Upper lobe of left lung (tissue), 4 donors: ENCODE results near the gene MYZAP.

Experiments used
- EP300 ChIP-seq, 4 donors: sonication (generic); formaldehyde crosslinking; IDR thresholded peaks; one replicate each; pipeline ENCODE4 v1.5.1; 2017; ENCODE audit warnings: antibody characterized with exemption in 4 of 4, control low read depth in 2 of 4
- POLR2A ChIP-seq, 4 donors: fragments of 450-650 bp; IDR thresholded peaks; one replicate each; pipeline ENCODE4 v1.5.1; 2016 to 2017; ENCODE audit warnings: antibody characterized with exemption in 4 of 4, mild to moderate bottlenecking in 2 of 4
- POLR2AphosphoS5 ChIP-seq, 2 donors: sonication (generic); formaldehyde crosslinking; IDR thresholded peaks; one replicate each; pipeline ENCODE4 v1.5.1; 2017; ENCODE audit warnings: antibody characterized with exemption in 2 of 2
- TF ChIP-seq, protein P1 (sequence below), 6 experiments: fragments of 450-650 bp in 4 of 6; fragments of 200-600 bp in 2 of 6; sonication (generic) in 2 of 6; IDR thresholded peaks; one replicate each; pipeline ENCODE4 v1.5.1; 2016 to 2019; ENCODE audit warnings: antibody characterized with exemption in 6 of 6

DNA sequence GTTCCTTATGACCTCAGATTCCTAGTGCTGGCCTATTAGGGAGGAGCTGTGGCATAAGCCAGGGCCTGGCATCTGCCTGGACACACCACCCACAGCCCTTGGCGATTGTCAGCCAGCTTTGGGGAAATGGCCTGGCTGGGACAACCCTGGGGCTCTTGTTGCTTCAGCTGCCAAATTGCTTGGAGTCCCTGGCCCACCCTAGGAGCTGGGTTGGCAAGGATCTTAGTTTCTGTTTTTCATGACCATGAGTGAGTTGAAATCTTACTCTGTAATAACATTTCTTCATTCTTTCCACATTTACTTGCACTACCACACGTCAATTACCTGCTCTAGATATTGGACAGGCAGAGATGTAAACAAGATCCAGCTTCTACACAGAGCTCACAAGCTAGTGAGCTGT lies 1.9 kb upstream of the MYZAP start:
- TF ChIP-seq POLR2A (IDR thresholded peaks at IDR 0.05) (no peak), EP300 (IDR thresholded peaks at IDR 0.05) (no peak), POLR2AphosphoS5 (IDR thresholded peaks at IDR 0.05) (no peak)
- TF ChIP-seq, protein P1, sequence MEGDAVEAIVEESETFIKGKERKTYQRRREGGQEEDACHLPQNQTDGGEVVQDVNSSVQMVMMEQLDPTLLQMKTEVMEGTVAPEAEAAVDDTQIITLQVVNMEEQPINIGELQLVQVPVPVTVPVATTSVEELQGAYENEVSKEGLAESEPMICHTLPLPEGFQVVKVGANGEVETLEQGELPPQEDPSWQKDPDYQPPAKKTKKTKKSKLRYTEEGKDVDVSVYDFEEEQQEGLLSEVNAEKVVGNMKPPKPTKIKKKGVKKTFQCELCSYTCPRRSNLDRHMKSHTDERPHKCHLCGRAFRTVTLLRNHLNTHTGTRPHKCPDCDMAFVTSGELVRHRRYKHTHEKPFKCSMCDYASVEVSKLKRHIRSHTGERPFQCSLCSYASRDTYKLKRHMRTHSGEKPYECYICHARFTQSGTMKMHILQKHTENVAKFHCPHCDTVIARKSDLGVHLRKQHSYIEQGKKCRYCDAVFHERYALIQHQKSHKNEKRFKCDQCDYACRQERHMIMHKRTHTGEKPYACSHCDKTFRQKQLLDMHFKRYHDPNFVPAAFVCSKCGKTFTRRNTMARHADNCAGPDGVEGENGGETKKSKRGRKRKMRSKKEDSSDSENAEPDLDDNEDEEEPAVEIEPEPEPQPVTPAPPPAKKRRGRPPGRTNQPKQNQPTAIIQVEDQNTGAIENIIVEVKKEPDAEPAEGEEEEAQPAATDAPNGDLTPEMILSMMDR (IDR thresholded peaks at IDR 0.05): no peak
